Loucy (cell line): ENCODE results near the gene SRD5A1.

Source experiments
- CTCF ChIP-seq: fragments of 200-600 bp; sonication (generic); conservative IDR thresholded peaks from 2 replicates; pipeline ENCODE4 v1.5.1; 2014; ENCODE audit warnings: mild to moderate bottlenecking, antibody characterized with exemption, low read length
- EZH2phosphoT487 ChIP-seq: fragments of 200-600 bp; IDR thresholded peaks from 2 replicates; pipeline ENCODE4 v1.6.1; 2018; ENCODE audit warnings: antibody characterized with exemption, mild to moderate bottlenecking, moderate library complexity, borderline replicate concordance

- TF ChIP-seq CTCF (no peak), EZH2phosphoT487 (no peak)
Measured at GRCh38 chr5:6584727-6585126, 48.5 kb upstream of the SRD5A1 start.
